Cardiac muscle cell (in vitro differentiated cells and primary cell): ENCODE measurements around the gene DSCAML1. TPM values are rescaled to one million over a fixed set of nuclear protein-coding genes. Genes with fewer than 3 reads are reported as not detected.
A peak's percentile ranks its signal among the peaks of the same experiment; 100 is the strongest.

ENCODE experiments used
- DNase-seq, 2 donors: peaks; one replicate each; pipeline versions ENCODE4 v3.0.0 to v3.0.0-alpha.2; 2010 to 2017; ENCODE audit warnings: low read depth in 1 of 2, low spot score in 1 of 2
- H3K27ac ChIP-seq: fragments of 200-600 bp; sonication (generic); 2 replicates; pipeline ENCODE4 v1.5.1; 2016
- H3K27me3 ChIP-seq: fragments of 200-600 bp; sonication (generic); 2 replicates; pipeline ENCODE4 v1.6.0; 2016; ENCODE audit warnings: control low read depth
- H3K36me3 ChIP-seq: fragments of 200-600 bp; sonication (generic); 2 replicates; pipeline ENCODE4 v1.5.1; 2016; ENCODE audit warnings: control low read depth
- H3K4me1 ChIP-seq: fragments of 200-600 bp; sonication (generic); 2 replicates; pipeline ENCODE4 v1.8.1; 2017; ENCODE audit warnings: low read depth, mild to moderate bottlenecking, mixed run types
- H3K4me3 ChIP-seq: fragments of 200-600 bp; sonication (generic); 2 replicates; pipeline ENCODE4 v1.5.1; 2016; ENCODE audit warnings: mild to moderate bottlenecking
- H3K9me3 ChIP-seq: fragments of 200-600 bp; sonication (generic); 2 replicates; pipeline ENCODE4 v1.5.1; 2017; ENCODE audit warnings: low read depth, mild to moderate bottlenecking, control low read depth
- polyA plus RNA-seq: library from polyadenylated mRNA; unstranded; fragments of >200 nt; fragmentation: Nextera tagmentation; extraction: Ambion mirVana; gene quantifications from 2 replicates; pipeline ENCODE4 v1.2.1, GENCODE V29; 2016
- total RNA-seq: library from RNA; depleted of rRNA; stranded (reverse); fragments of >200 nt; gene quantifications from 2 replicates; pipeline ENCODE4 v1.2.3, GENCODE V29; 2016
- TF ChIP-seq, protein P1 (sequence below): IDR thresholded peaks from 2 replicates; pipeline ENCODE4 v1.5.1; 2012; ENCODE audit warnings: low read depth, mild to moderate bottlenecking, low read length

The DSCAML1 gene
- total and polyA plus RNA-seq, 2 experiments from 2014 or later, result 1.8 TPM; not detected in 1

DNA sequence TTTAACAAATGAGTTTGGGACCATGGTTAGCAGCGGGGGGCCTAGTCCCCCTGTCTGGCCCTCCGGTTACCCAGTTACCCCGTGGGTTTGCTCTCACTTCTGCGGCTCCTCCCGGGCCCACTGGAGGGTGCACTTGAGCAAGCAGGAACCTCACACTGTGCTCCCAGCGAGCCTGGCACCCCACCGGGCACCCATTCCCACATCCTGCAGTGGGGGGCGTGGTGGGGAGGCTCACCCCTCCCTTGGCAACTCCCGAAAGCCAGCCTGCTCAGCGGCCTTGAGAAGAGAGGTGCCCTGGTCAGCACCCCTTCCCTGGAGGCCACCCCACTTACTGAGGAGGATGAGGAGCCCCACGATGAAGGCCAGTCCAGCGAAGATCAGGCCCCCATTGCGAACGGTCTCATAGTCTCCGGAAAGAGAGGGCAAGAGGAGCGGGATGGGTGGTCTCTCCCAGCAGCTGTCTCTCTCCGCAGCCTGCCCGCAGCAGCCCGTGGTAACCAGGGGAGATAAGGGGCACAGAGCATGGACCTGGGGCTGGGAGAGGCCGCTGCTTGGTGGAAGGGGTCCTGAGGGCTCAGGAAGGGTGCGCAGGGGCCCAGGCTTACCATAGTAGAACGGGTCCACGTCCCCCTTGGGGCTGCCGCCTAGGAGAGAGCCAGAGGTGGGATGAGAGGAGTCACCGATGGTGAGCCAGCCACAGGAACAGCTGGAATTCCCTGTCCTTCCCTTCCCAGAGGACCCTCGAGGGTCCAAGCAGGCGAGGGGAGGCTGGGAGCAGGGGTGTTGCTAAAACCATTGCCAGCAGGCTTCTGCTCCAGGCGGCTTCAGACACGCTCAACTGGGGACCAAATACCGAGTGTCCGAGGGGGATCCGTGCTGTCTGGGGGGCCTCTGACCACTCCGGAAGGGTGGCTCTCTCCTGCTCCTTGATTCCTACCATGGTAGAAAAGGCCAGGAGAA, 25.3 kb upstream of the DSCAML1 start:
- no peaks in the 10 kb centered on the region for H3K27me3 ChIP-seq
- no peaks in the 10 kb centered on the region for H3K4me1 ChIP-seq

DNA sequence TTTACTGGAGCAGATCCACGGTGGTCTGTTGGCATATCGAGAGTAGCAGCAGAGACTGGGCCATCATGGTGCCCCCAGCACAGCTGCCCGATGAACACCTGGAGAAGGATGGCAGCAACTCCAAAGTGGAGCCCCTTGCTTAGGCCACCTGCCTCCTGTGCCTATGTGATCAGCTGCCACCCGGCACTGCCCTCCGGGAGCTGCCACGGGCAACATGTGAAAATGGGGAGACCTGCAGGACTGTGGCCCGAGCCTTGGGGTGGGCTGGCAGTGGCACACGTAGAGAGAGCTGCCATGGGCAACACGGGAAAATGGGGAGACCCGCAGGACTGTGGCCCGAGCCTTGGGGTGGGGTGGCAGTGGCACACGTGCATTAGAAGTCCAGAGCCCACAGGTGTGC, 24.4 kb upstream of the DSCAML1 start:
- no peak for DNase-seq
- TF ChIP-seq, protein P1, sequence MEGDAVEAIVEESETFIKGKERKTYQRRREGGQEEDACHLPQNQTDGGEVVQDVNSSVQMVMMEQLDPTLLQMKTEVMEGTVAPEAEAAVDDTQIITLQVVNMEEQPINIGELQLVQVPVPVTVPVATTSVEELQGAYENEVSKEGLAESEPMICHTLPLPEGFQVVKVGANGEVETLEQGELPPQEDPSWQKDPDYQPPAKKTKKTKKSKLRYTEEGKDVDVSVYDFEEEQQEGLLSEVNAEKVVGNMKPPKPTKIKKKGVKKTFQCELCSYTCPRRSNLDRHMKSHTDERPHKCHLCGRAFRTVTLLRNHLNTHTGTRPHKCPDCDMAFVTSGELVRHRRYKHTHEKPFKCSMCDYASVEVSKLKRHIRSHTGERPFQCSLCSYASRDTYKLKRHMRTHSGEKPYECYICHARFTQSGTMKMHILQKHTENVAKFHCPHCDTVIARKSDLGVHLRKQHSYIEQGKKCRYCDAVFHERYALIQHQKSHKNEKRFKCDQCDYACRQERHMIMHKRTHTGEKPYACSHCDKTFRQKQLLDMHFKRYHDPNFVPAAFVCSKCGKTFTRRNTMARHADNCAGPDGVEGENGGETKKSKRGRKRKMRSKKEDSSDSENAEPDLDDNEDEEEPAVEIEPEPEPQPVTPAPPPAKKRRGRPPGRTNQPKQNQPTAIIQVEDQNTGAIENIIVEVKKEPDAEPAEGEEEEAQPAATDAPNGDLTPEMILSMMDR, result no peak
- no peaks in the 10 kb centered on the region for H3K4me1 ChIP-seq

More for the DNA sequence above, 25.3 kb upstream of the DSCAML1 start:
- peak in 1 of 2 donors; percentile 45 for DNase-seq
- no peaks in the 10 kb centered on the region for H3K36me3 ChIP-seq
- TF ChIP-seq, protein P1, result peak; percentile 74
- no peak overlapping the region for H3K27ac ChIP-seq
- no peak overlapping the region for H3K4me3 ChIP-seq
- H3K9me3 ChIP-seq, result no peaks in the 10 kb centered on the region

DNA sequence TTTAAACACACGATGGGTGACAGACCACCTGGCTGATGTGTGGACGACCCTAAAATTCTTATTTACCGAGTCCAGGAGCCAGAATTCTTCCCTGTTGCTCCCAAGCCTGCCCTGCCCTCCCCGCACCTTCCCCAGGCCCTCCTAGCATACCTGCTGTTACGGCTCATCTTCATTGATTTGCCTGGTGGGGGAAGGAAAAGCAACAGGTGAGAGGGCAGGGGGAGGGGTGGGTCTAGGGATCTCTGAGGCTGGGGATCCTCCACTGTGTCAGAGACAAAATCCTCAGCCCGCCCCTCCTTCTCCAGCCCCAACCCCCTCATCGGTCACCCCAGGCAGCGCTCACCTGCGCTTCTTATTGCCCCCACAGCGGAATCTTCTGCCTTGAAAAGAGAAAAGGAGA, 23.5 kb upstream of the DSCAML1 start:
- no peaks in the 10 kb centered on the region for H3K36me3 ChIP-seq

More for the DNA sequence above, 24.4 kb upstream of the DSCAML1 start:
- H3K9me3 ChIP-seq, result no peaks in the 10 kb centered on the region
- H3K27me3 ChIP-seq, result no peaks in the 10 kb centered on the region
- H3K27ac ChIP-seq, result no peak overlapping the region
- H3K4me3 ChIP-seq, result no peak overlapping the region
- no peaks in the 10 kb centered on the region for H3K36me3 ChIP-seq

DNA sequence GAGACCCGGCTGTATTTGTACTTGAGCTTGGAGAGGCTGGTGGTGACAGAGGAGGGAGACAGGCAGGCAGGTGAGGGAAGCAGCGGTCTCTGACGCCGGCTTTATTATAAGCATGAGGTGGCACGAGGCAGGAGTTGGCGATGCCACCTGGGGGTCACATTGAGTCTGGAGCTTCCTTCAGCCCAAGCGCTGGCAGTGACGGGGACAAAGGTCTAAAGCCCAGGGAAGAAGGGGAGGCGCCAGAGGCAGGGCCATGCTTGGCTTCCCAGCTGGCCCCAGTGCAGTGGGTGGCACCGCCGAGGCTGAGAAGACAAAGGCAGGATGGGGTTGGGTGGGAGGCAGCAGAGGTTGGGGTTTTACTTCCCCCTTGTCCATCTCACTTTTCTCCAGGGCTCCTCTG, 23.1 kb upstream of the DSCAML1 start:
- Histone ChIP-seq H3K9me3 (no peaks in the 10 kb centered on the region), H3K36me3 (no peaks in the 10 kb centered on the region), H3K27ac (no peak overlapping the region), H3K4me3 (no peak overlapping the region), H3K4me1 (peaks cover 12% of the 10 kb centered on the region), H3K27me3 (no peaks in the 10 kb centered on the region)
- DNase-seq, result no peak
- TF ChIP-seq, protein P1, result no peak

More for the DNA sequence above, 23.5 kb upstream of the DSCAML1 start:
- Histone ChIP-seq H3K27me3 (no peaks in the 10 kb centered on the region), H3K4me1 (peaks cover 7% of the 10 kb centered on the region), H3K4me3 (no peak overlapping the region), H3K27ac (no peak overlapping the region), H3K9me3 (no peaks in the 10 kb centered on the region)
- TF ChIP-seq, protein P1, result no peak
- no peak for DNase-seq

DNA sequence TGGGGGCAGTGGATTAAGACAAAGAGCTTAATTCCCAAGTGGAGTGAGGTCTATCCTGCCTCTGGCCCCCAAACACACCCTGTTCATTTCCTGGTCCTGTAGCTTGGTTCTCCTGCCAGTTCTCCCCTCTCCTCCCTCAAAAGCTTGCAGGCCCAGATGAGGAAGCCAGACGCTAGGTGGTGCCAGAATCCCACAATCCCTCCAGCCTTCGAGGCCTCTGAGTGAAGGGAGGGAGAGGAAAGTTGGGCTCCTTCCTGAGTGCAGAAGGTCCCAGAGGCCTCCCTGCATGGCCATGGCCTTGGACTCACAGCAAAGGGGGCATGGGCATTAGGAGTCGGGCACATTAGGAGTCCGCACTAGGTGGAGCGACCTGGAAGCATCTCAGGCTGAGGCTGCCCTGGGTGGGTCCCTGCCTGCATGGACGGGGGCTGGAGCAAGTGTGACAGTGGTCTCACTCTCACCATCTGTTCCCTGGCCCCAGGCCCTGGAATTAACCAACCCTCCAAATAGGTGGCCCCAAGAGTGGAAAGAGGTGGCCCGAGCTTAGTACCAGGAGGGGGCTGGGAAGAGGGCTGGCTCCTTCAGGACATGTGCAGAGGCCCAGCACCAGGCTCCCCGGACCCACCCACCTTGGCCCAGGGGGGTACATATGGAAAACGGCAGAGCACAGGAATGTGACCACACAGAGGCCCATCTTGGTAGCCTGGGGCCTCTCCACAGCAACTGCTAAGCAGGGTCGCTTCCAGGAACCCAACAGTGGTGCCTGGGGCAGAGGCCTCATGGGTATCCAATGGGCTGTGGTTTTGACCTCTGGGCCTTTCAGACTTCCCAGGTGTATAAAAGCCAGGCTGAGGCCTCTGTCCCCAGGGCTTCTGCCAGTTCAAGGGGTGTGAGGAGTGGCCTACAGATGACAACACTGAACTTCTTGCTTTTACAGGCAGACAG, 22.4 kb upstream of the DSCAML1 start:
- TF ChIP-seq, protein P1, result peak; percentile 91
- Histone ChIP-seq H3K4me1 (peaks cover 18% of the 10 kb centered on the region), H3K27ac (no peak overlapping the region), H3K27me3 (no peaks in the 10 kb centered on the region), H3K9me3 (no peaks in the 10 kb centered on the region), H3K4me3 (no peak overlapping the region), H3K36me3 (no peaks in the 10 kb centered on the region)
- DNase-seq, result peak; percentile 85 to 86
